HG02759 (cell line): Measurements from ENCODE around the gene DGCR2.
"Not testable (repeated sequence)": the region's sequence is repeated elsewhere in the genome, so short reads cannot be mapped to it uniquely, and the experiment has no call there.

Experiments
- ATAC-seq: cut with Tn5 transposase; IDR thresholded peaks from one replicate; pipeline ENCODE4 v1.9.1; 2021; ENCODE audit warnings: mild to moderate bottlenecking, moderate library complexity; ENCODE audit not compliant: unreplicated experiment

Gene DGCR2

GRCh38 chr22:18988958-18989357 is 133.3 kb downstream of the DGCR2 start:
- ATAC-seq = no peak

- no peak for ATAC-seq
Observed at GRCh38 chr22:18987765-18988164, 134.4 kb downstream of the DGCR2 start.

GRCh38 chr22:18987114-18987513 is 135.1 kb downstream of the DGCR2 start:
- ATAC-seq = not testable (repeated sequence)
